A549 treated with RU486 at 1 μM for 4 hours (cell line): ENCODE results near the gene PCARE. TPM values are rescaled to one million over a fixed set of nuclear protein-coding genes. Genes with fewer than 3 reads are reported as not detected.

Experiments used
- total RNA-seq: library from RNA; stranded (reverse); fragments of 200-300 nt; extraction: Qiagen RNA extraction; gene quantifications from 5 replicates; pipeline ENCODE4 v1.2.3, GENCODE V29; 2022; ENCODE audit warnings: low read depth

Gene PCARE
- total RNA-seq: not detected in 5 replicates

GRCh38 chr2:29074411-29074810 lies at the start of gene PCARE:
Gene PCARE, minus strand, starts transcription at chr2:29074523. Its CDS starts 262 bp downstream, at chr2:29074261.

DNA sequence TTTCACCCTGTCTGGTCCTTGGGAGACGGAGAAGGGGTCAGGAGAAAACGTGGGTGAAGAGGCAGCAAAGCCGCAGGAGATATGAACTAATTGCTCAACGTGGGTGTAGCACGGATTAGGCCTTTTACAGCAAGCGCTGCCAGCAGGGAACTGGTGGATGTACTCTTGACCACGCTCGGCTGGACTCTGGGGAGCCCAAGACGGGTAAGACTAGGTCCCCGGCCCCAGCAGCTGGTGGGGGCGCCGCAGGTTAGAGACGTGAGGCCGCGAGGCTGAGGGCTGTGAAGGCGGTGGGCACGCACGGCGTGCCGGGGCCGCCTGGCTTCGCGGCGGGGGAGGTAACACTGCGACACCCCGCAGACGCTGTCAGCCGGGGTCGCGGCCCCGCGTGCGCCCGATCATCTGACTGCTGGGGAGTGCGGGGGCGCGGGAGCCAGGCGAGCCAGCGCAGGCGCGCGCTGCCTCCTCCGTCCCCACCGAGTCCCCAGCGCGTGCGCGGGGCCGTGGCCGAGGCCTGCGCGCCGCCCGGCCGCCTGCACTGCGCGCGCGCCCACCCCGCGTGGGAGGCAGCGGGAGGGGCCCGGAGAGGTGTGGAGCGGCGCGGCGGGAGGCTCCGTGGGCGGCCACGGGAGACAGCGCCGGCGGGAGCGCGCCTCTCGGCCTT lies 40.8 kb upstream of the PCARE start, which contains the start of gene CLIP4:
Gene CLIP4, plus strand, starts transcription at position 470 of the 664 bp plus-strand sequence. CDS start 5,974 bp downstream, outside the sequence.

Other genes with a start within 250 kb of the PCARE start
- 11.9 to 18.8 TPM (median 16.4 TPM) in 5 replicates for gene TRMT61B, start 204.2 kb downstream of the PCARE start, total RNA-seq
- gene WDR43, start 179.9 kb downstream of the PCARE start, total RNA-seq: 76.7 to 102 TPM (median 87.5 TPM) in 5 replicates
- gene TOGARAM2, start 93.2 kb downstream of the PCARE start, total RNA-seq: 0.09 to 0.20 TPM (median 0.18 TPM) in 4 of 5 replicates, not detected in the other
- gene CLIP4, start 40.9 kb upstream of the PCARE start, total RNA-seq: 18.2 to 28.6 TPM (median 24.8 TPM) in 5 replicates